Muscle layer of duodenum (tissue), 2 donors: ENCODE results near the gene TMEM164.

ENCODE experiments used
- H3K27ac ChIP-seq: one replicate; pipeline ENCODE4 v1.7.0; 2013; ENCODE audit warnings: mild to moderate bottlenecking, low read length
- H3K27me3 ChIP-seq: one replicate; pipeline ENCODE4 v1.7.0; 2013; ENCODE audit warnings: low read depth, mild to moderate bottlenecking, control low read depth, low read length
- H3K36me3 ChIP-seq, 2 donors: one replicate each; pipeline ENCODE4 v1.7.0; 2013; ENCODE audit warnings: low read length in 2 of 2, control low read depth in 1 of 2, mild to moderate bottlenecking in 1 of 2; ENCODE audit not compliant: insufficient read depth in 2 of 2, control insufficient read depth in 1 of 2
- H3K4me1 ChIP-seq, 2 donors: one replicate each; pipeline ENCODE4 v1.7.0; 2013; ENCODE audit warnings: low read length in 2 of 2, mild to moderate bottlenecking in 2 of 2, control low read depth in 1 of 2, moderate library complexity in 1 of 2; ENCODE audit not compliant: insufficient read depth in 2 of 2, control insufficient read depth in 1 of 2
- H3K4me3 ChIP-seq, 2 donors: one replicate each; pipeline ENCODE4 v1.7.0; 2013; ENCODE audit warnings: low read length in 2 of 2, low read depth in 1 of 2, mild to moderate bottlenecking in 1 of 2
- H3K9me3 ChIP-seq, 2 donors: one replicate each; pipeline ENCODE4 v1.7.0; 2013; ENCODE audit warnings: low read length in 2 of 2, control low read depth in 1 of 2, mild to moderate bottlenecking in 1 of 2; ENCODE audit not compliant: control insufficient read depth in 1 of 2
- donor health status: healthy.

Gene TMEM164

DNA sequence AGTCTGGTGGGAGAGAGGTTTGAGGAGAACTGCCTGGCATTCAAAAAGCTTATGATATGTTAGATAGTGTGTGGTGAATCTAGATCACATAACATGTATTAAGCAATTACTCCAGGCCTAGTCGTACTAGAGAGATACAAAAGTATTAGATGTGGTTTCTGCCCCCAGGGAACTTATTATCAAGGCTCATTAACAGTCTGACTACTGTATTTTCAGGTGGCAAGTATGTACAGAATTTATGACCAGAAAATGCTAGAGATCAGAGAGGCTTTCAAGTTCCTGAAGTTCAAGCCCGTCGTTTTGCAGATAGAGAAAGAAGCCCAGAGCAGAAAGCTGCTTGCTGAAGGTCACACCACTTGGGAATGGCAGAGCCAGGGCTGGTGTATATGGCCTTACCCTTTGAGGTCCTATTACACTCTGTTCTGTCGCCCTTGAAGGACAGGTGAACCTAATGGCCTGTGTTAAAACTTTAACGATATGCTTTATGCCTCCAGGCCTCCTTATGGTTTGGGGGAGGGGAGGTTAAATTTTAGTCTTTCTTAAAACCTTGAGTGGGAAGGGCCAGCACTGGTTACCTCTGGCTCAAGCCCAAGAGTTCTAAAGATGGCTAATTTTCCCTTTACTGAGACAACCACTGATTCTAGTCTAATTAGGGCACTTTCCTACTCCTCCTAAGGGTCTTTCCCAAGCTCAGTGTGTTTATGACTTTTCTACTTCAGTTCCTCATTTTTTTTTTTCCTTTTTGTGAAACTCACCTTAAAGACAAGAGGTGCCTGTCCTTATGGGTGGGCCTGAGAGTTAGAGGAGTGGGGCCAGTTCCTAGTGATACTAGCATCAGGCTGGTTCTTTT, 19.9 kb downstream of the TMEM164 start:
- no peaks in the 10 kb centered on the region for H3K9me3 ChIP-seq

DNA sequence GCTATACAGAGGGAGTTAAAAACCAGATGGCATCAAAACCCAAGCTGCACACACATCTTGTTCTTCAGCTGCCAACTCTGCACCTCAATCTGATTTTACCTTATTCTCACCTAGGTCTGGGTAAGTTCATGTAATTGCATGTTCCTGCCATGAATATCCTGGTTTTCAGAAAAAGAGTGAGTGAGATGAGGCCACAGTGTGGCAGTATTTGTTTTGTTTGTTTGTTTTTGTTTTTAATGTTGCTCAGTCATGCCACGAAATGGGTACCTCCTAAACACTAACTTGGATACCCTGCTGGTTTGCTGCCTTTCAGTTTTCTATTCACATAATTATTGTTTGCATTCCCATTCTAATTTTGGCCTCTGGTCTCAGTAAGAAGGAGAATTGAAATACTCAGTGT, 22.5 kb downstream of the TMEM164 start:
- Histone ChIP-seq H3K9me3 (no peaks in the 10 kb centered on the region), H3K27me3 (no peaks in the 10 kb centered on the region), H3K36me3 (no peaks in the 10 kb centered on the region), H3K4me1 (peaks cover 0 to 9% of the 10 kb centered on the region in 2 donors), H3K27ac (peak overlapping the region; percentile 67), H3K4me3 (no peak overlapping the region)

More for the DNA sequence above, 19.9 kb downstream of the TMEM164 start:
- Histone ChIP-seq H3K27ac (no peak overlapping the region), H3K4me1 (peaks cover 0 to 5% of the 10 kb centered on the region in 2 donors), H3K36me3 (no peaks in the 10 kb centered on the region), H3K4me3 (no peak overlapping the region), H3K27me3 (no peaks in the 10 kb centered on the region)

DNA sequence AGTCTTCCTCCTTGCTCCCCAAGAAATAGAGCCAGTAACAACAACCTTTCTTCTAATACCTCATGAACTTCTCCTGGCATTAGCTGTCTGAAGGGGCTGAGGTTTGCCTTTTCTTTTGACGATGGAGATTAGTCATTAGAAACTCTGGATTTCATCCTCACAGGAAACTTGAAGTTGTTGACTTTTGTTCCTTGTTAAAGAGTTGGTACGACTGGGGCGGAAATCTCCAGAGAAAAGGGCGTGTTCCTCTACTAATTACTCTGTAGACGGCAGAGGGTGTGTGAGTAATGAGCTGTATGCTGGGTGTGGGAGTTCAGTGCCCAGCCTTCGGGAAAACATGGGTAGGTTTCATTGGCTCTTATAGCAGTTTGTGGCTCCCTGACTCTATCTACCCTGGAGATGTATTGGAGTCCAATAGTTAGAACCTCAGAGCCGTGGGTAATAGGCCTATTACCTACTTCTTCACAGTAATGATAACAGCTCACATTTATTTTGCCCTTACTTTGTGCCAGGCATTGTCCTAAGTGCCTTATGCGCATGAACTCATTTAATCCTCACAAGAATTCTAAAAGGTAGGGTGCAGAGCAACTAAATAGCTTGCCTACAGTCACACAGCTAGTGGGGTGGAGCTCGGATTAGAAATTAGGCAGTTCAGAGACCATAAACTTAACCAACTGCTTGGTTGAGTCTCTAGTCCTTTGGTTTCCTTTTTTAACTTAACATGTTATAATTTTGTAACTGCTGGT, 23.4 kb downstream of the TMEM164 start:
- H3K4me3 ChIP-seq: no peak overlapping the region
- no peaks in the 10 kb centered on the region for H3K36me3 ChIP-seq
- H3K4me1 ChIP-seq: peaks cover 0 to 6% of the 10 kb centered on the region in 2 donors
- peak overlapping the region; percentile 67 for H3K27ac ChIP-seq
- H3K9me3 ChIP-seq: no peaks in the 10 kb centered on the region
- H3K27me3 ChIP-seq: no peaks in the 10 kb centered on the region

DNA sequence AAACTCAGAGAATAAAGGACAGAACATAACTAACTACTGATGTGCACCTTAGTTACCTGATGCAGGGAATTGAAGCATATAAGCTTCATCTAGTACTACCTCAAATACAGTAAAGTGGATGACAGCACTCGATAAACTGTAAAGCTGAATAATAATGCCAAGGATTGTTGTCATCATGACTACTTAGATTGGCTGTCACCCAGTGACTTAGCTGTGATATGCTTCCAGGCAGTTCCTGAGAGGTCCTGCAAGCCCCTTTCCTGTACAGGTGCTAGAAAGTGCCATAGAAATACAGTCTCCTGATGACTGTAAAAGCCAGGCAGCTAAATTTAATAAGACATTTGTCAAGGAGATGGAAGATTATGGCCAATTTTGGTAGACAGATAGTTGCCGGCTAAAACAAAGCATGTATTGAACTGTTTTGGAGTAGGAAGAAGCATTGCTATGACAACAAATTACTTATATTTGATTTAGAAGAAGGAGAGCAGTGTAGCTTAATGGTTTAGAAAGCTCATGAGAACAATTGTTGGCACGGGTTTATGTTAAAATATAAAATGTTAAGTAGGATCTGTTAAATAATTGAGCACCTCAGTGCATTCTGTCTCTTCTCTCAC, 29.7 kb downstream of the TMEM164 start:
- Histone ChIP-seq H3K4me1 (peaks cover 0 to 7% of the 10 kb centered on the region in 2 donors), H3K27ac (no peak overlapping the region), H3K27me3 (no peaks in the 10 kb centered on the region), H3K9me3 (no peaks in the 10 kb centered on the region), H3K36me3 (no peaks in the 10 kb centered on the region), H3K4me3 (no peak overlapping the region)

DNA sequence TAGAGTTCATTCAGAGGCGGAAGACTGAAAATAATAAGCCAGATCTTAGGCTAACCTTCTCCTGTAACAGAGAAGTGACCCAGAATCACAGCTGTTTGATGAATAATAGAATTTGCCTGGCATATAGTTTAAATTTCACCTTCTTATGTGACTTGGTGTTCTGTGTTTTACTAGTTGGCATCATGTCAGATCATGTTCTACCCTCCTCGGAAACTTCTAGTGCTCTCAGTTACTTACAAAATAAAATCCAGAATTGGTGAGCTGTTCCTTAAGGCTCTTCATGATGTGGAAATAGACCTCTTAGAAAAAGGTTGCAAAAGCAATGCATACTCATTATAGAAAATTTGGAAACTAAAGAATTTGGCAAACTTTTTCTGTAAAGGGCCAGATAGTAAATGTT, 31.1 kb downstream of the TMEM164 start:
- H3K27me3 ChIP-seq: no peaks in the 10 kb centered on the region
- no peak overlapping the region for H3K27ac ChIP-seq

DNA sequence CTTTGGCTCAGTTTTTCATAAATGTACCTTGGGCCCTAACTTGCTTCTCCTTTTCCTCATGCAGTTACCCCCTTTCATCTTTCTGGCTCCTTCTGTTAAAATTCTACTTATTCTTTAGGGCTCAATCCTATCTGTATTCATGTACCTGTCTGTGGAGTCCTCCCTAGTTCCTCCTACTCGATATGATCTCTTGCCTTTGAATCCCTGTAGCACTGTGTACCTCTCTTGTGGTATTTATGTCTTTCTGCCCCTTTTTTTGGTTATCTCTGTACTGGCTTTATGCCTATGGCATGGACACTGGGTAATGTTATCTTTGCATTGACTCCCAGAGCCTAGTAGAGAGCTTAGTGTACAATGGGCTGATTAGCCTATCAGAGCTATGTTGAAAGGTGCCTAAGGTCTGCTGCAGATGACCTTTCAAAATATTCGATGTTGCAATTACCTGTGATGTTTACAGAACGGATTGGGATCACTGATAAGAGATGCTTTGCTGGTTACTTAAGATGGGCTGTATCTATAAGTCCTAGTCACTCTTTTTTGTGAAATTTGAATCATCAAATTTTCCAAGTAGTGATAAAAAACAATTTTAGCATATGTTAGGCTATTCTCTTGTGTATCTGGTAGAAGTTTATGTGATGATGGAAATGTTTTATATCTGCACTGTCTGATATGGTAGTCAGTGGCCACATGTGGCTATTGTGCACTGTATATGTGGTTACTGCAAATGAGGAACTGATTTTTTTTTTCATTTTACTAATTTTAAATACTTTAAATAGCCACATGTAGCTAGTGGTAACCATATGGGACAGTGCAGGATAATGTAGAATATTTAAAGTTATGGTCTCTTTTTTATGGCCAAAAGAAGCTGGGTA, 33.5 kb downstream of the TMEM164 start:
- no peaks in the 10 kb centered on the region for H3K36me3 ChIP-seq
- H3K4me1 ChIP-seq: peaks cover 3% of the 10 kb centered on the region in 2 donors
- no peak overlapping the region for H3K4me3 ChIP-seq
- no peaks in the 10 kb centered on the region for H3K27me3 ChIP-seq
- H3K27ac ChIP-seq: no peak overlapping the region
- H3K9me3 ChIP-seq: no peaks in the 10 kb centered on the region

More for the DNA sequence above, 31.1 kb downstream of the TMEM164 start:
- peaks cover 0 to 7% of the 10 kb centered on the region in 2 donors for H3K4me1 ChIP-seq
- no peak overlapping the region for H3K4me3 ChIP-seq
- H3K9me3 ChIP-seq: no peaks in the 10 kb centered on the region
- no peaks in the 10 kb centered on the region for H3K36me3 ChIP-seq

DNA sequence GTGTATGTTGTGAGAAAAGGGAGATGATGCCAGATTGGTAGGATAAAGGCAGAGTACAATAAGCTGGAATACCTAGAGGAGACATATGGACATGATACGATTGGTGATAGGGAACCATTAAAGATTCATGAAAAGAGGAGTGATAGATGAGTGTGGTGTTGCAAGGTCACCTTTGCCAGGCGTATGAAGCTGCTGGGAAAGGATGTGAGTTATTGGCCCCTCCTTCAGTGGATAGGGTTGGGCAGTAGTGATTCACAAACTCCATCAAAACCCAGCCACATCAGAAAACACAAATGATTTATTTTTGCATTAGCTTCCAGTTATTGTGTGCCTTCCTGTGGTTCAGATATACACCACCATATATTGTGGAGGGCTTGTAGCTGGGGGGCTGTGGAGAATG, 34.3 kb downstream of the TMEM164 start:
- peak overlapping the region; percentile 51 for H3K27ac ChIP-seq
- peaks cover under 1 to 3% of the 10 kb centered on the region in 2 donors for H3K4me1 ChIP-seq
- no peaks in the 10 kb centered on the region for H3K9me3 ChIP-seq
- H3K4me3 ChIP-seq: no peak overlapping the region
- no peaks in the 10 kb centered on the region for H3K36me3 ChIP-seq
- no peaks in the 10 kb centered on the region for H3K27me3 ChIP-seq

DNA sequence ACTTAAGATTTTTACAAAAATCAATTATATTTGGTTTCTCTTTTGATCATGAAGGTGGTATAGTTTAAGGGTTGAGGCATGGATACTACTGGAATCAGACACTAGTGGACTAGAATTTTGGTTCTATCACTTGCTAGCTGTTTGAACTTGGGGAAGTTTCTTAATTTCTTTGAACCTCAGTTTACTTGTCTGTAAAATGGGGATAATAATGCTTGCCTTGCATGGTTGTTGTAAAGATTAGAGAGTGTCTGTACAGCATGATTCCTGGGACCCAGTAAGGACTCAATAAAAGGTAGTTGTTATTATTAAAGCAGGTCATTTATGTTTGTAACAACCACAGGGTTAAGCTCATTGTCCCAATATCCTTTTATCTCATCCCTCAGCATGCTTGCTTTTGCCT, 36.0 kb downstream of the TMEM164 start:
- Histone ChIP-seq H3K27me3 (no peaks in the 10 kb centered on the region), H3K4me1 (peaks cover 0 to 3% of the 10 kb centered on the region in 2 donors), H3K27ac (no peak overlapping the region), H3K4me3 (no peak overlapping the region), H3K36me3 (no peaks in the 10 kb centered on the region), H3K9me3 (no peaks in the 10 kb centered on the region)

DNA sequence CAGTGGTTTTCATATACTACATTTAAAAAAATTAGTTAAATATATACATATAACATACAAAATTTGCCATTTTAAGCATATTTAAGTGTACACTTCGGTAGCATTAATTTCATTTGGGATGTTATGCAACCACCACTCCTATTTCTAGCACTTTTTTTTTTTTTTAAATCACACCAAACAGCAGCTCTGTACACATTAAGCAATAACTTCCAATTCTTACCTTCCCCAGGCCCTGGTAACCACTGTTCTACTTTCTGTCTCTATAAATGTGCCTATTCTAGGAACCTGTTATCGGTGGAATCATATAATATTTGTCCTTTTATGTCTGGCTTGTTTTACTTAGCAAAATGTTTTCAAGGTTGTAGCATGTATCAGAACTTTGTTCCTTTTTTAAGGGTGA, 39.1 kb downstream of the TMEM164 start:
- no peak overlapping the region for H3K27ac ChIP-seq
- H3K36me3 ChIP-seq: no peaks in the 10 kb centered on the region
- no peaks in the 10 kb centered on the region for H3K9me3 ChIP-seq
- no peaks in the 10 kb centered on the region for H3K27me3 ChIP-seq
- H3K4me1 ChIP-seq: peaks cover 0 to 9% of the 10 kb centered on the region in 2 donors
- H3K4me3 ChIP-seq: no peak overlapping the region

DNA sequence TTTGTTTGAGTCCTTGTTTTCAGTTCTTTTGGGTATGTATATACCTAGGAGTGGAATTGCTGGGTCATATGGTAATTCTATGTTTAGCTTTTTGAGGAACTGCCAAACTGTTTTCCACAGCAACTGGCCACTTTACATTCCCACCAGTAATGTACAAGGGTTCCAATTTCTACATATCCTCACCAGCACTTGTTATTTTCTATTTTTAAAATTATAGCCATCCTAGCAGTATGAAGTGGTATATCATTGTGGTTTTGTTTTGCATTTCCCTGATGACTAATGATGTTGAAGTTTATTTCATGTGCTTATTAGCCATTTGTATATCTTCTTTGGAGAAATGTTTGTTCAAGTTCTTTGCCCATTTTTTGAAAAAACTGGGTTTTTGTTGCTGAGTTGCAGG, 39.6 kb downstream of the TMEM164 start:
- Histone ChIP-seq H3K9me3 (no peaks in the 10 kb centered on the region), H3K4me1 (peaks cover 0 to 9% of the 10 kb centered on the region in 2 donors), H3K36me3 (no peaks in the 10 kb centered on the region), H3K4me3 (no peak overlapping the region), H3K27me3 (no peaks in the 10 kb centered on the region), H3K27ac (no peak overlapping the region)
